ENCODE data around the gene LSM4.
"Not testable (repeated sequence)": the region's sequence is repeated elsewhere in the genome, so short reads cannot be mapped to it uniquely, and the experiment has no call there.

The LSM4 gene

GRCh38 chr19:18329035-18329376, 6.1 kb upstream of the LSM4 start:
- DNase-seq (ENCODE audit: low read depth), result no peak
- peak overlapping the region; percentile 40 for H3K4me3 ChIP-seq (ENCODE audit: low read length)
- no peak for TF ChIP-seq CTCF (conservative IDR thresholded peaks at IDR 0.05; ENCODE audit: low read depth, low read length)

- DNase-seq (ENCODE audit: low read depth), result peak; percentile 92
- H3K4me3 ChIP-seq (ENCODE audit: low read length), result peak overlapping the region; percentile 40
- peak; percentile 98 for TF ChIP-seq CTCF (conservative IDR thresholded peaks at IDR 0.05; ENCODE audit: low read depth, low read length)
Measured at GRCh38 chr19:18328340-18329034, 5.6 kb upstream of the LSM4 start.

DNA sequence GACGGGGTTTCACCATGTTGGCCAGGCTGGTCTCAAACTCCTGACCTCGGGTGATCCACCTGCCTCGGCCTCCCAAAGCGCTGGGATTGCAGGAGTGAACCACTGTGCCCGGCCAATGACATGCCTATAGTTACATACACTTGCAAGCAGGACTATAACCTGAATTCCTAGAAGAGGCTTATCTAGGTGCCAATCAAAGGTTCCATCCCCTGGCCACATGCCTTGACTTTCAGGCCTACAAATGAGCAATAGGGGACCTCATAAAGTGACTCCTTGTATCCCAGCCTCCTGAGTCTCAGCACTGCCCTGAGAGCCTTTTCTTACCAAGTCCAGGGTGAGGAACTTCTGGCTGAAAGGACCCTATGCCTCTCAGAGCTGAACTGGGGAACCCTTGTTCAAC, 3.9 kb upstream of the LSM4 start:
- no peak for DNase-seq (ENCODE audit: low read depth)
- no peak for TF ChIP-seq CTCF (conservative IDR thresholded peaks at IDR 0.05; ENCODE audit: low read depth, low read length)

DNA sequence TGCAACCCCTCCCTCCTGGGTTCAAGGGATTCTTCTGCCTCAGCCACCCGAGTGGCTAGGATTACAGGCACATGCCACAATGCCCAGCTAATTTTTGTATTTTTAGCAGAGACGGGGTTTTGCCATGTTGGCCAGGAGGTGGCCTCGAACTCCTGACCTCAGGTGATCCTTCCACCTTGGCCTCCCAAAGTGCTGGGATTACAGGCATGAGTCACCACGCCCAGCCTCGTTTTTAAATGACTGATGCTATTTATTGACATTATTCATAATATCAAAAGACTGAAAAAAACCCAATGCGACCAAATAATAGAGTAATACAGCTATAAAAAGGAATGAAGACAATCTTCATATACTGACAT, 1.5 kb upstream of the LSM4 start:
- DNase-seq (ENCODE audit: low read depth); H3K4me3 ChIP-seq (ENCODE audit: low read length): not testable (repeated sequence)

More for the DNA sequence above, 3.9 kb upstream of the LSM4 start:
- no peak overlapping the region for H3K4me3 ChIP-seq (ENCODE audit: low read length)

DNA sequence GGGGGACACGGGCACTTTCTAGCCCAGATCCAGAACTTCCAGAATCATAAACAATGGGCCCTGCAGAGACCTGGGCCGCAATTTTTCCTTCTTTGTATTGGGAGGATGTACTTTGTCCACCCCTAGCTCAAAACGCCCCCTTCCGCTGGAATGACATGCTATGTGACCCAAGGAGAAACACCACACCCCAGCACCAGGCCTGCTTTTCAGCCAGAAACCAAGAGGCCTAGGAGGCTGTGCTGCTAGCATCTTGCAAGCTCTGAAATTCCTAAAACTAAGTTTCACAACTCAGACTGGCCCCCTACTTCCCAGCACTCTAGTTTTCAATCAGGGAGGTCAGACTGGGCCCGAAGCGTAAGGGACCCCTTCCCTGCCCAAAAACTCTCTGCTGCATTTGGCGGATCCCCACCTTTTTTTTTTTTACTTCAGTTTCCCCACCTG, 538 bp downstream of the LSM4 start:
- peak; percentile 54 for TF ChIP-seq CTCF (conservative IDR thresholded peaks at IDR 0.05; ENCODE audit: low read depth, low read length)
- peak; percentile 49 for DNase-seq (ENCODE audit: low read depth)

GRCh38 chr19:18321734-18322102, 1.2 kb downstream of the LSM4 start:
- peak overlapping the region; percentile 77 for H3K4me3 ChIP-seq (ENCODE audit: low read length)
- TF ChIP-seq CTCF (conservative IDR thresholded peaks at IDR 0.05; ENCODE audit: low read depth, low read length), result no peak
- no peak for DNase-seq (ENCODE audit: low read depth)

More for the DNA sequence above, 538 bp downstream of the LSM4 start:
- peak overlapping the region; percentile 77 for H3K4me3 ChIP-seq (ENCODE audit: low read length)

DNA sequence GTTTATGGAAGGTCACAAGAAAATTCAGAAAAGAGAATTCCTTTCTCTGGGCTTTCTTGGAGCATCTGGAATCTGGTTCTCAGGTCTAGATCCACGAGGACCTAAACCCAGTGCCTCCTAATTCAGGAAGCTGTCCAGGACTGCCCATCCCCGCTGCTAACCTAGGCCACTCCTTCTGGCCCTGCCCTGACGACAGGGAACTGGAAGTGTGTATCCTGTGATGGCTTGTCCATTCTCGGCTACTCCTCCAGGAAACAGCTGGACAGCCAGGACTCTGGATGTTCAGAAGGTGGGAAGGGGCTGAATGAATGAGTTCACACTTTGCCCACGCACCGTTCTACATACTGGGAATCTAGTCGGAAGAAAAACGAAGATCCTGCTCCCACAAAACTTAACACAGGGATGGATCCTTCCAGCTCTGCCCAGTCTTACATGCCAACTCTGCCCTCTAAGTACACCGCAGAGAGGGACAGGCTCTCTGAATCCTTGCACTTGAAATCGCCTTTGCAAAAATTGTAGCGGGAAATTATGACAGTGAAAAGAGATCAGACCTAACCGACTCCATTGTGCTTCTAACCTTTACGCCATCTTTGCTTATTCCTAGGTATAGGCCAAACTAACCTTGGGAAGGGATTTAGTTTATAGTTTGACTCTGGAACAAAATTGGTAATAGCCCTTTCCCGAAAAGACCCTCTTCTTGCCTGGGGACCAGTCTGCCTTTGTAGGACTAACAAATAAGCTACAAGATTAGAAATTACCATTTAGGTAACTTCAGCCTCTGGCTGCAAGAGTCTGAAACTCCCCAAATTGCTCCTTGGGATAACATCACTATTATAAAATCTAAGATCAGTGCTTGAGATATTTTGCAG, 1.8 kb downstream of the LSM4 start:
- no peak overlapping the region for H3K4me3 ChIP-seq (ENCODE audit: low read length)
- TF ChIP-seq CTCF (conservative IDR thresholded peaks at IDR 0.05; ENCODE audit: low read depth, low read length), result no peak

More for the DNA sequence above, 1.8 kb downstream of the LSM4 start:
- DNase-seq (ENCODE audit: low read depth), result no peak
